ENCODE data around the gene CNIH3. TPM values are rescaled to one million over a fixed set of nuclear protein-coding genes. Genes with fewer than 3 reads are reported as not detected.

The CNIH3 gene
- total RNA-seq, 1 donor from 2014 or later, result 1.3 TPM

DNA sequence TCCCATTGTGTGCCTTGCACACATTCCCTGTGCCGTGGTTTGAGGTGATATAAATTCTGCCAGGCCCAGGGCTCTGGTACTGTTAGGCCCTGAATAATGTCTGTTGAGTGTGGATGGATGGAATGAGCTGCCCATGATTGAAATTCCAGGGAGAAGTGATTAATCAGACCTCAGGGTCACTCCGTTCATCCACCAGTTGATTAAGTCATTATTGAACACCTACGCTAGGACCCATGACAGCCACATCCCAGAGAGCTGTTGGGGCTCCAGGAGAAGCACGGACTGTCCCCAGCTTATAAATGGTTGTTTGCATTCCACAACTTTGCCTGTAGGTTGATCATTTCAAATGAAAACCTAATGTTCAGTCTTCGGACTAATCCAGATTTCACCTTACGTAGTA lies 98.4 kb downstream of the CNIH3 start:
- intact Hi-C loops (cut with micrococcal nuclease), result no loop called here

DNA sequence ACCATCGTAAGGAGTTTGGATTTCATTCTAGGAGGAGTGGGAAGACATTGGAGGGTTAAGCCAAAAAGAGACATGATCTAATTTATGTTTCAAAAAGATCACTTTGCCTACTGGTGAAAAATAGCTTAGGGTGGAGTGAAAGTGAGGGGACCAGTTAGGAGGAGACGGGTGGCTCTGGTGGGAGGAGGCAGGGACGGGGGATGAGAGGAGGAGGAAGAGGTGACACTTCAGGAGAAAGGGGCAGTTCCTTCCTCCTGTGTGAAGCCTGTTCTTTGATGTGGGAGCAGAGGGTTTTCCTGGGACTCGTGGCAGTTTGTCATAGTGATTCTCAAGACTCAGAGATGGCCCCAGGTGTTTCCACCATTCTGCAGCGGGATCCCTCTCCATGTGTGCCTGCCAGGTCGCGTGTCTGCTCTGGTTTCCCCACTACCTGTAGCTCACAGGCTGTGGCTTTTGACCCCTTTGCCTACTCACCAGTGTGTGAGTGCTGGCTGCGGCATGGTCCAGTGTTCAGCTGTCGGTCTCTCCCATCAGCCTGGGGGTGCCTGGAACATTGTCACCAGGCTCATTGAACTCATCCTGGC lies 102.4 kb downstream of the CNIH3 start:
- intact Hi-C loops (cut with micrococcal nuclease), result no loop called here

DNA sequence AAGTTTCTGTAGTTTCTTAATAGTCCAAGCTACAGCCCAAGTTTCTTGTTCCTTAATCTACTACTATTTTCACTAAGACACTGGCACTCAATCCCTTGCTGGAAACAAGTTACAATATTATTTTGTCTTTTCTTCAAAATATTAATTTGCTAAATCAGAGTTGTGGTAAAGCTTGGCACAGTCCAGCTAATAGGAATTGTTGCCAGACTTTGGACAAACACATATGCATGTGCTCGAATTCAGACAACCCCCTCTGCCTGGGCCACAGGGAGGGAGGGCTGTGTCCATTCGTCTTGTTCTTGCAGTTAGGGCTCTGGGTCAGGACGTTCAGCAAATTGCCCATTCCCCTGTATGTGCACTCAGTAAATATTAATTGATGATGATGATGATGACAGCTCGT lies 103.6 kb downstream of the CNIH3 start:
- intact Hi-C loops (cut with micrococcal nuclease), result no loop called here

DNA sequence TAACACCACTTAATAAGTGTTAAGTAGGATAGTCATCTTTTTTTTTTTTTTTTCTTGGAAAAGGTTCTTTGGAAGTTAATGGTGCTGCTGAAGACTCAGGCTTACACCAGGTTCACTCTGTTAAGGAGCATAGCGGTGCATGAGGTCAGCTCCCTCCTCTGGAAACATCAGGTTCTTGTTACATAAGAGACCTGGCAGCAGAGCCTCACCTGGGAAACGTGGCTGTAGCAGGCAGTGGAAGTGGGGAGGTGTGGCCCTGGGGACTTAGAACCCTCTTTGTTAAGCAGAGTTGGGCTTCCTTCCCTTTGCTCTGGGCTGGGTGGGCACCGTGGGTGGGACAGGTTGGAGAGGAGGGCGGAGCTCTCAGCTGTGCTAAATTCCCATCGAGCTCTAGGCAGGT lies 104.1 kb downstream of the CNIH3 start:
- intact Hi-C loops (cut with micrococcal nuclease), result no loop called here

DNA sequence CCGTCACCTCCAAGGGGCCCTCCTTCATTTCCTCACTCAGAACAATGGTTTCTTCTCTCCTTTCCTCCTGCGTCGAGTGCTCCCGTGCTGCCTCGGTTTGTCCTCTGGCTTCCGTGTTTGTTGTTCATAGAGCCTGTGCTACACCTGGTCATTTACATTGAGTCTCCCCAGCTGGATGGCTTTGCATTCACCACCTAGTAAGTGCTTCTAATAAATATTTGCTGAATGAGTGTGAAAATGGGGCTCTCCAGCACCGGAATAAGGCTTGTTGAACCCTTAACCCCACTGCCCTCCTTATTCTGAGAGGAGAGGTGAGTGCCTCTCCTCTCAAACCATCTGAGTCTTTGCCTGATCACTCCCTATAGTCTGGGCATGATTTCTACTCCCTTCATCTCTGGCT lies 104.9 kb downstream of the CNIH3 start:
- intact Hi-C loops (cut with micrococcal nuclease), result no loop called here

DNA sequence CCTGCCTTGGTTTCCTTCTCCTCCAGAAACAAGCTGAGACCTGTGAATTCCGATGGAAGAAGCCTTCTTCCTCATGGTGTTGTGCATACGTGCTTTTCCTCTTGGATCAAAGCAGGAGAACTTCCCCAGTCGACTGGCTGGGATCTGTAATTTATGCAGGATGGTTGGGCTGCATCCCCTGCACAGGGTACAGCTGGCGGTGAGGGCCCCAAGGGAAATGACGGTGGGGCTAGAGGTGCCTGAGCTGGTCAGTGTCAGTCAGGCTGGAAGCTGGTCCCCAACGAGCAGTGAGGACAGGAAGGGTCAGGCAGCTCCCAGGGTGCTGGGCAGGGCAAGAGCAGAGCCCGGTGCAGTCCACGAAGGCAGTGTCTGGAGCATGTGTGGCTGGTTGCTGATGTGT lies 106.7 kb downstream of the CNIH3 start:
- intact Hi-C loops (cut with micrococcal nuclease), result no loop called here

DNA sequence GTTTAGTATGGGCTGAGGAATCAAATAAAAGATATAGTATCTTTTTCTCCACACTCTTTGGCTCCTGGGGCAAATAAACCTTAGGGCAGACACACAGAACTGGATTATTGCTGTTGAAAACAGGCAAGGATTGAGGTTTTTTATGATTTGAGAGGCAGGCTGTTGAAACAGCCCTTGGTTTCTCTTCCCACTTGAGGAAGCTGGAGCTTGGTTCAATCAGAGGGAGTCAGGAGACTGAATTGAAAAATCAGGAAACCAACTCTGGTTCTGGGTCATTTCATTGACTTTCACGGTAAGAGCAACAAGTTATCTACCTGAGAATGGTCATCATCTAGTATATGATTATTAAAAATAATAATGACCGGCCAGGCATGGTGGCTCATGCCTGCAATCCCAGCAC lies 108.4 kb downstream of the CNIH3 start:
- intact Hi-C loops (cut with micrococcal nuclease), result no loop called here

DNA sequence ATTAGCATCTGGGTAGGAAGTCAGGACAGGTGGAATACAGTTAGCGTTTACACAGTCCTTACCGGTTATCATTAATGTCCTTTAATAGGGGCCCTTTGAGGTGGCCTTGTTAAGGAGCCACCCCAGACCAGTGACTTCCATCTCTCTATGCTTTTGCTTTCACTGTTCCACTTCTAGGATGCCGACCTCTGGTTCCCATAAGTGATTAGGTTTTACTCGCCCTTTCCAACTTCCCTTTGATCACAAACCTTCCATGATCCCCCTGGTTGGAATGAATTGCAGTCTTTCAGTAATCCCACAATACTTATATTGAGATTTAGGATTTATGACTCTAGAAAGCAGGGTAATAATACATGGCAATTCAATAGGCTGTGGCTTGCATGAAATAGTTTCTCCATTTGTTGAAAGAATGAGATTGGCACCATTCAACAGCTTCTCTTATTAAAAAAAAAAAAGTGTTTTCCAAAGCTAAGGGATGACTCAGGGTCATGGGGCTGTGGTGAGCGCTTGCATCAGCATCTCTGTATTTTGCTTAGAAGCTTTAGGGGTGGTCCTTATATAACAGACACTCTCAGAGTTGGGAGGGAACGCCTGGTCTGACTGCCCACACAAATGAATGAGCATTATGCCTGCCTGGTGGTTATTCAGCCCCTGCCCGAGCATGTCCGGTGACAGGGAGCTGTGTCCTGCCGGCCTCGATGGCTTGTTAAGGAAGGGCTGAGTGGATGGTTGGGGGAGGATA lies 110.5 kb downstream of the CNIH3 start:
- intact Hi-C loops (cut with micrococcal nuclease), result no loop called here

DNA sequence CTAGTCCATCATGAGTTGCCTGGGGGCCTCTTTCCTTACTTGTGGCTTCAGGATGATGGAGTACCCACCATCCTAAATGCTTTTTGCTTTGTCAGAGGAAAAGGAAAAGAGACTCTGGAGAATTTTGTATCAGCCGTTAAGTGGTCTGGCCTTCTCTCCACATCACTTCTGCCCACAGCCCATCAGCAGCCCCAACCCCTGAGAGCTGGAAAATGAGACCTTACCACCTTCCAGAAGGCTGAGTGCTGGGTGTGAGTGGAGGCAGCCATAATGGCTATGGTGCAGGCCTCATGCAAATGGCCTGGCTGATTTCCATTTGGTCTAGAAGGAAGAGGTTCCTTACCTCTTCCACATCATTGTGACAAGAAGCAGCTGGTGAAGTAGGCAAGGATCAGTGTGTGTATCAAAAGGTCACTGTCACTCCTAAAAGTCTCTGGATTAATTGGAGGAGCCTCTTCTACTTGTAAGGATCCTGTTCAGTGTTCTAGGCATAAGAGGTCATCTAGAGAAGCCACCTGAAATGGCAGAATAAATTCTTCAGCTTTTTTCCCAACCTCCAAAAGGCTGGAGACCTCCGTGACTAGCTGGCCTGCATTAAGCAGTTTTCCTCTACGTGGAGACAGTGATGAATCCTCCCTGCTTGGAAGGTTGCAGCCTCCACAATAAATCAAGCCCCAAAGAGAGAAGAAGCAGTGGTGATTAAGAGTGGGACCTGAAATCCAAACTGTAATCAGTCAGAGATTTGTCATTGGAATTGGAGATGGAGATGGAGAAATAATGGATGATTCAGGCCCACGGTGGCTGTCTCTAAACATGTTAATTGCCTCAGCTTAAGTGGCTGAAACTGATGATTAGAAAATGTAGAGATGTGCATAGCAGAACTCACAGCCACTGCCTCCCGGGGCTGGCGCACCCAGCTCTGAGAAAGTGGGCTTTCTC lies 111.5 kb downstream of the CNIH3 start:
- intact Hi-C loops (cut with micrococcal nuclease), result no loop called here

DNA sequence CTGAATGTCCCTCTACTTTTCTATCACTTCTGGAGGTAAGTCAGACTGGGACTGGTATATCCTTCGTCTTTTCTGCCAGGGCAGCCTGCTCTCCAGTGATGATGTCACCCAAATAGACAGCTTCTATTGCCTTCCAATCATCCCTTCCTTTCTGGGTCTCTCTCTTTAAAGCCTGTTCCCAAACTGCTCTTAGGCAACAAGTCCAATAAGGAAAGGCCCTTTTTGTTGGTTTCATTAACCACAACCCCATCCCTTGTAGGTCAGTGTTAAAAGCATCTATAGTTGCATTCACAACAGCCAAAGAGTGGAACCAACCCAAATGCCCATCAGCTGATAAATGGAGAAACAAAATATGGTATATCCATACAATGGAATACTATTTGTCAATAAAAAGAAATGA lies 114.4 kb downstream of the CNIH3 start:
- intact Hi-C loops (cut with micrococcal nuclease), result loop anchor here (10.0 kb wide), 2 partner anchors 124 to 216 kb away; no protein-coding TSS in a partner anchor

DNA sequence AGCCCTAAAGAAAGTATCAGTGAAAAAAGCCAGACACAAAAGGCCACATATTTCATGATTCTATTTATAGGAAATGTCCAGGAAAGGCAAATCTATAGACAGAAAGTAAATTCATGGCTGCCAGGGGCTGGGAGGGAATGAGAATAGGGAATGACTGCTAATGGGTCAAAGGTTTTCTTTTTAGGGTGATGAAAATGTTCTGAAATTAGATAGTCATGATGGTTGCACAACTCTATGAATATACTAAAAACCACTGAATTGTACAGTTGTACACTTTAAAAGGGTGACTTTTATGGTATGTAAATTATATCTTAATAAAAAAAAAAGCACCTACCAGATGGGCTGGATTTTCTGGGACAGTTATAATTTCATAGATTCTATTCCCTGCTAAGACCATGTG lies 114.8 kb downstream of the CNIH3 start:
- intact Hi-C loops (cut with micrococcal nuclease), result loop anchor here (10.0 kb wide), 2 partner anchors 124 to 216 kb away; no protein-coding TSS in a partner anchor

DNA sequence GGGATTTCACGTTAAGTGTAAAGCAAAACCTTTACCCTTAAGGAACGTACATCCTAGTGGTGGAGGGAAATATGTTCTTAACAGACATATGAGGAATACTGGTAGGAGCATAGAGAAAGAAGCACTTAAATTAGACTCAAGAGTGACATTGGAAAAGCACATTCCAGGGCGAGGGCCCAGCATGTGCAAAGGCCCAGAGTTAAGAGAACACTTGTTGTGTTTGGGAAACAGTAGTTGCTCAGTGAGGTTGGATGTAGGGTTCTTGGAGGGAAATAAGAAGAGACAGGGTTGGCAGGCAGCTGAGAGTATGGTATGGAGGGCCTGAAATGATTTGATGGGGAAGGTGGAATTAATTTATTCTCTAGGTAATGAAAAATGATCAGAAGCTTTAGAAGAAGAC lies 115.5 kb downstream of the CNIH3 start:
- intact Hi-C loops (cut with micrococcal nuclease), result loop anchor here (10.0 kb wide), 2 partner anchors 123 to 217 kb away; no protein-coding TSS in a partner anchor

DNA sequence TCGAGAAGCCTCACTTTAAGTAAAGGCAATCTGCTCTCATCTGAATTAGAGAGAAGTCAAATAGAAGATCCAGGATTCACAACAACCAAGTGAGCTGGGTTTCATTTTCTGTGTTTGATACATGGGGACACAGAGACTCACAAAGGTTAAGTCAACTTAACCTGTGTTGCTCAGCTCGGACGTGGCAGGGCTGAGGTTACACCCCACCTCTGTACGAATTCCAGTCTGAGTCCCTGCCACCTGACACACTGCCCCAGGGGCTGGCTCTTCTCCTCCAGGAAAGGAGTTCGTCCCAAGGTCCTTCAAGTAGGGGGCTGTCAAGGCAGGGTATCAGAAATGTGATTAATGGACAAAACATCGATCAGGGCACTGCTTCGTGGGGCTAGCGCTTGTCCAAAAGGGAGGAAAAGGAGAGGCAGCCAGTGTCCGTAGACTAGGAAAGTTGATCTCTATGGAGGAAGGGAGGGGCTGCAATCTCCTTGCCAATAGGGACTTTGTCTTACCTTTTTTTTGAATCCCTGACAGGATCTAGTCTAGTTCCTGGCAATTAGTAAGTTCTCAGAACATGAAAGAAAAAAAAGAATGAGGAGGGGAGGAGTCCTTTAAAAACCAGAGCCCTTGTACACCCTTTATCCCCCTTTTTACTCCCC lies 116.4 kb downstream of the CNIH3 start:
- intact Hi-C loops (cut with micrococcal nuclease), result loop anchor here (10.0 kb wide), 2 partner anchors 122 to 218 kb away; no protein-coding TSS in a partner anchor

DNA sequence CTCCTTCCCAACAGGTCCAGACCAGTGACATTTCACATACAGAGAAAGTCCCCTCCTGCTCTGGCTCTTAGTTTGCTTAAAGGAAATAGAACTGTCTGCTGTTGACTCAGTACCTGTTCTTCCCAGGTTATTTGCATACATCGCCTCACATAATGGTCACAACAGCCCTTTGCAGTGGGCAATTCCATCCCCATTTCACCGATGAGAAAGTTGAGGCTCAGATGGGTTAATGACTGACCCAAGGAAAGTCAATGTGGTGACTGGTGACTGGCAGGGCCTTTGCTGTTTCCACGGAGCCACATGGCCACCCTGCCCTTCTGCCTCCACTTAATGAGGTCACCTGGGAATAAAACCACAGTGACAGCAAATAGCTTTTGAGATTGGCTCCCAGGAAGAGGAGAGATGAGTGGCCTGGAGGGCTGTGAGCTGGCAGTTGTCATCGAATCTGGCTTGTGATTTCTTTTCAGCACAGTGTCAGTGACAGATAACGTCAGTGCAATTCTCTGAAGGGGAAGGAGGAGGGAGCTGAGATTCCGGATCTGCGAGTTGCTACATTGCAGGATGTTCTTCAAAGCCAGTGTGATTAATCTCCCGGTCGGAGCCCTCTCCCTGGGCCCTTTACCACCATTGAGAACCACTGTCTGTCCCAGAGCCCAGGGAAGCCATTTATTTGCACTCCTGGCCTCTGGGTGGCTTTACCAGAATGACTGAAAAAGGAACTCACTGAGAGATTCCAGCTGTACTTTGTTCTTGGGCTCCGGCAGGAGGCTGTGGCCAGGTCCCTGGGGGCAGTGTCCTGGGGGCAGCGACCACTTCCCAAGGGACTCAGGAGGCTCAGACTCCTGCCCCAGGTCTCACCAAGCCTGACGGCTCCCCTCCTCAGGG lies 117.2 kb downstream of the CNIH3 start:
- intact Hi-C loops (cut with micrococcal nuclease), result loop anchor here (10.0 kb wide), 2 partner anchors 122 to 218 kb away; no protein-coding TSS in a partner anchor

DNA sequence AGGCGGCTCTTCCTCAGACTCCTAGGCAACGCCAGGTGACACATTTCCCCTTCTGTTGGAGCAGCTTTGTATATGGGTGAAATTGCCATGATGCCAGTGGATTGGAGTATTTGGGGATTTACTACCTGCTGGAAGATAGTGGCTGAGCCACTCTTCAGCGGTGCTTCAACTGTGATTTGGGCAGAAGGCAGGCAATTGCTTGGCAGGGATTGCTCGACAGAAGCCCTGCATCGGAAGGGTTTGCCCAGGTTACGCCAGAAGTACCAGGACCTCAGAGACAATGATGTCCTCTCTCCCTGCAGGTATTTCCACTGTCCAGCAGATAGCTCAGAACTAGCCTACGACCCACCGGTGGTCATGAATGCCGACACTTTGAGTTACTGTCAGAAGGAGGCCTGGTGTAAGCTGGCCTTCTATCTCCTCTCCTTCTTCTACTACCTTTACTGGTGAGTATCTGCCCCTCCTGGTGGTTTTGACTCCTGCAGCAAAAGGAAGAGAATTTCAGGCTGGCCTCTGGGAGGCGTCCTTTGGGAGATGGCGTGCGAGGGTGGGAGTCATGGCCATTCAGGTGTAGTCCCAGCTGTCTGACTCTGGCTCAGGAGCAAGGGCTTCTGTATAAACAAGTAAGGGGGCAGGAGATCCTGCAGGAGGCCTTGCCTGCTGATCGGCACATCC lies 118.3 kb downstream of the CNIH3 start:
- intact Hi-C loops (cut with micrococcal nuclease), result loop anchor here (10.0 kb wide), 2 partner anchors 120 to 220 kb away; no protein-coding TSS in a partner anchor

DNA sequence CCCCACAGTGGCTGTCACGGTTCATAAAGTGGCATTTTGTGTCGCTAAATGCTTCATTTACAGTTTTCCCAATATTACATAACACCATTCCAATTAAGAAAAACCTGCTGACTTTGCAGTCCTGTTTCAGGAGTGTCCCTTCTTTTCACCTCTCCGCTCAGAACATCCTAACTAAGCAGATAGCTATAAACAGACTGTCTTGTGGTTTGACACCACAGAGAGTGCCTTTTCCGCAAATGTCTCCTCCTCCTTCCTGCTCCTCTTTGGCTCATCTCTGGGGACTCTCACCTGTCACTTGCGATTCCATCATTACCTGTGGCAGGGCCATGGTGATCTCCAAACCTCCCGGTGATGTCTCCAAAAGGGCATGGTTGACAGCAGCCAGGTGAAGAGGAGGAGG lies 119.0 kb downstream of the CNIH3 start:
- intact Hi-C loops (cut with micrococcal nuclease), result loop anchor here (10.0 kb wide), 2 partner anchors 120 to 220 kb away; no protein-coding TSS in a partner anchor

DNA sequence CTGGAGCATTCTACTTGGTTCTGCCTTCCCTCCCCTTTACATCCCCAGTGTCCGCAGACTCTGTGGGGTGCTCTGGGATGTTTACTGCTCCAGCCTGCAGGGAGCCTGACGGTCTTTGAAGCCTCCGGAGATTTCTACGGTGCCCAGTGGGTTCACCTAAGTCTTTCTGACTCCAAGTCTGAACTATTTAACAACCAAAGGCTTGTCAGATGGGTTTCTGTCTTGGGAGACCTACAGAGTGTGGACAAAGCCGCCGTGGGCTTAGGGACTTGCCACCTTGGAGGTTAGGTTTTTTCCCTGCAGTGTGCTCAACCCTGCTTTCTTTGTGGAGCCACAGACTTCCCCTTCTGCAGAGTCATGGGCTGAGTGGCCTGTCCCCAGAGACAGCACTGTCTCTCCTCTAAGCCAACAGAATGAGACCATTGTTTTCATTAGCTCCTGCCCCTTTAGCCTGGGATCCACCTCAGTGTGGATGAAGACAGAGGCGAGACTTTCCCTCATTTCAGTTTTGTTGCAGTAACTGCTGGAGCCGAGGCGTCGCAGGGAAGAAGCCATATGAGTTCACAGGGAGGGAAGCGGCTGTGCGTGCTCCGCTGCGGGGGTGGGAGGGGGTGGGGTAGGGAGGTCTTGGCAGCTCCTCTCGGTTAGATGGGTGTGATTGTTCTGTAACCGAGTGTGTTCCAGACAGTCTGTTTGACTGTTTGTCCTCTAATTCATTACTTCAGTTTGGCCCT lies 120.7 kb downstream of the CNIH3 start:
- intact Hi-C loops (cut with micrococcal nuclease), result loop anchor here (10.0 kb wide), 2 partner anchors 118 to 222 kb away; no protein-coding TSS in a partner anchor

DNA sequence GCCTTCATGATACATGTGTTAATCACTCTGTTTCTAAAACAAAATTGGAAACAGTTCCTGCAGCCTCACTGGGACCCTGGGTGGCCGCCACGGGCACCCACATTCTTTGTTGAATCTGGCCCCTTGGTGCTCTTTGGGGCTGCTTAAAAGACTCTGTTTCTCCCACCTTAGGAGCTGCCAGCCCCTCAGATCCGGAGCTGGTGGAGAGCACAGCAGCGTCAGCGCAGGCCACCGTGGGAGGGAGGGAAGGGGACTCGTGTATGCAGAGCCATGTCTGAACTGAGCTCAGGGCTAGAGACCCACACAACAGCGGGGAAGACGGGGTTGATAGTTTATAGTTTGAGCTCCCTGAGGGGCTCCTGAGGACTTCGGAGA lies 121.2 kb downstream of the CNIH3 start:
- intact Hi-C loops (cut with micrococcal nuclease), result loop anchor here (10.0 kb wide), 2 partner anchors 117 to 223 kb away; no protein-coding TSS in a partner anchor

All from T-helper 1 cell treated with Interleukin-12 subunit alpha and Interleukin-12 subunit beta and Interleukin-4 antibody, amounts not matched to agents 30 ng/mL and 1 ng/mL, for 36 hours (primary cell).